ENCODE measurements around the gene MARCHF3. TPM values are rescaled to one million over a fixed set of nuclear protein-coding genes. Genes with fewer than 3 reads are reported as not detected.

MARCHF3 gene
- total and polyA plus RNA-seq, 10 donors = 2.3 to 14.8 (median 10.9) TPM

GRCh38 chr5:127038550-127038949 lies 8.2 kb upstream of the MARCHF3 start:
- Histone ChIP-seq H3K27me3 (replicated peaks in 1 of 7) (no peaks in the 10 kb centered on the region), H3K27ac (no peak overlapping the region), H3K9me3 (no peaks in the 10 kb centered on the region), H3K36me3 (no peaks in the 10 kb centered on the region), H3K4me1 (peaks cover 0 to 8% (median 4%) of the 10 kb centered on the region in 6 donors), H3K4me3 (no peak overlapping the region)
- TF ChIP-seq, protein P1, sequence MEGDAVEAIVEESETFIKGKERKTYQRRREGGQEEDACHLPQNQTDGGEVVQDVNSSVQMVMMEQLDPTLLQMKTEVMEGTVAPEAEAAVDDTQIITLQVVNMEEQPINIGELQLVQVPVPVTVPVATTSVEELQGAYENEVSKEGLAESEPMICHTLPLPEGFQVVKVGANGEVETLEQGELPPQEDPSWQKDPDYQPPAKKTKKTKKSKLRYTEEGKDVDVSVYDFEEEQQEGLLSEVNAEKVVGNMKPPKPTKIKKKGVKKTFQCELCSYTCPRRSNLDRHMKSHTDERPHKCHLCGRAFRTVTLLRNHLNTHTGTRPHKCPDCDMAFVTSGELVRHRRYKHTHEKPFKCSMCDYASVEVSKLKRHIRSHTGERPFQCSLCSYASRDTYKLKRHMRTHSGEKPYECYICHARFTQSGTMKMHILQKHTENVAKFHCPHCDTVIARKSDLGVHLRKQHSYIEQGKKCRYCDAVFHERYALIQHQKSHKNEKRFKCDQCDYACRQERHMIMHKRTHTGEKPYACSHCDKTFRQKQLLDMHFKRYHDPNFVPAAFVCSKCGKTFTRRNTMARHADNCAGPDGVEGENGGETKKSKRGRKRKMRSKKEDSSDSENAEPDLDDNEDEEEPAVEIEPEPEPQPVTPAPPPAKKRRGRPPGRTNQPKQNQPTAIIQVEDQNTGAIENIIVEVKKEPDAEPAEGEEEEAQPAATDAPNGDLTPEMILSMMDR (IDR thresholded peaks at IDR 0.05 in 8 of 11, conservative IDR thresholded peaks at IDR 0.05 in 3 of 11) = no peak
- no peak for TF ChIP-seq POLR2A (IDR thresholded peaks at IDR 0.05)
- no peak for TF ChIP-seq POLR2AphosphoS5 (IDR thresholded peaks at IDR 0.05)
- no peak for DNase-seq
- 75 to 87% (median 85%) methylated on average over 4 of the region's 4 CpGs for WGBS, 5 donors
- intact Hi-C loops (cut with DNase I; ENCODE audit: low total_unique reads) = no loop called here

- H3K27ac ChIP-seq = no peak overlapping the region
- H3K4me1 ChIP-seq = peaks cover 3 to 43% (median 28%) of the 10 kb centered on the region in 6 donors
- intact Hi-C loops (cut with DNase I; ENCODE audit: low total_unique reads) = no loop called here
- 80 to 97% (median 94%) methylated on average over 2 of the region's 2 CpGs for WGBS, 5 donors
- peak overlapping the region in 2 of 8 donors; percentile 60 to 78 for H3K4me3 ChIP-seq
- peaks cover 0 to 9% (median 0%) of the 10 kb centered on the region in 7 donors for H3K27me3 ChIP-seq (replicated peaks in 1 of 7)
- TF ChIP-seq, protein P1 (IDR thresholded peaks at IDR 0.05 in 8 of 11, conservative IDR thresholded peaks at IDR 0.05 in 3 of 11) = no peak
- no peak for TF ChIP-seq POLR2AphosphoS5 (IDR thresholded peaks at IDR 0.05)
- no peak for TF ChIP-seq POLR2A (IDR thresholded peaks at IDR 0.05)
- no peak for DNase-seq
- no peaks in the 10 kb centered on the region for H3K36me3 ChIP-seq
- no peaks in the 10 kb centered on the region for H3K9me3 ChIP-seq
Measured at GRCh38 chr5:127031863-127032232, 1.5 kb upstream of the MARCHF3 start.

DNA sequence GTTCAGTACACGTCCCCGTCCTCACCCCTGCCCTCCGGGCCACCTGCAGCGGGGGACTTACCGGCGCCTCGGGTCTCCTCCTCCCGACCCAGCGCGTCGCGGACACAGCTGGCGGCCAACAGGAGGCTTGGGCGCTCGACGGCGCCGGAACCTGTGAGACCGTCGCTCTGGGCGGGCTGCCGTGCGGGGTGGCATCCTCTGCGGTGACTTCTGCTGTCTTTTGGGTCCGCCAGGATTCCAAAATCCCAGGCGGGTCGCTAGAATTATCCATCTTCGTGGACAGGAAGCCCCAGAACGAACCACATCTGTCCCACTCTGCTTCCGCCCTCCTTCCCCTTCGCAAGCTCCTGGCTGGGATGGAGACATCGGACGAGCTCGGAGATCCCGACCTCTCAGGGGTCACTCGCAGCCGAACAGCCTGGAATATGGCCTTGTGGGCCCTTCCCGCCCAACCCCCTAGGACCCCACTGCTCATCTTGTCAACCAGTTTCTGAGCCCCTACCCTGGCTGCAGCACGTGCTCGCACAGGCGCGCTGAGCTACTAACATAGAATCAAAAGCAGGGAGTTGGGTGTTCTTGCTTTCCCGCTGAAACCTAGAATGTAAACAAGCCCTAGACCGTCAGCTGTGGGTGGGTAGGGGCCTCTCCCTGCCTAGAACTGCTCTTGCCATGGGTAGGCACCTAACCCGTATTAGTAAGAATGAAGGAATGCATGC lies 947 bp upstream of the MARCHF3 start:
- DNase-seq = peak; percentile 91
- Histone ChIP-seq H3K4me1 (peaks cover 3 to 49% (median 28%) of the 10 kb centered on the region in 6 donors), H3K4me3 (peak overlapping the region; percentile 51 to 89 (median 68)), H3K27ac (peak overlapping the region; percentile 66 to 92 (median 88)), H3K36me3 (no peaks in the 10 kb centered on the region), H3K27me3 (replicated peaks in 1 of 7) (peaks cover 0 to 9% (median 0%) of the 10 kb centered on the region in 7 donors), H3K9me3 (no peaks in the 10 kb centered on the region)
- TF ChIP-seq, protein P1 (IDR thresholded peaks at IDR 0.05 in 8 of 11, conservative IDR thresholded peaks at IDR 0.05 in 3 of 11) = no peak
- TF ChIP-seq POLR2AphosphoS5 (IDR thresholded peaks at IDR 0.05) (no peak), POLR2A (IDR thresholded peaks at IDR 0.05) (no peak)
- 17 to 49% (median 20%) methylated on average over 21 to 45 of the region's 45 CpGs for WGBS, 5 donors
- intact Hi-C loops (cut with DNase I; ENCODE audit: low total_unique reads) = no loop called here

- H3K4me3 ChIP-seq = peak overlapping the region; percentile 51 to 89 (median 68)
- H3K27me3 ChIP-seq (replicated peaks in 1 of 7) = peaks cover 0 to 9% (median 0%) of the 10 kb centered on the region in 7 donors
- TF ChIP-seq POLR2A (IDR thresholded peaks at IDR 0.05) (no peak), POLR2AphosphoS5 (IDR thresholded peaks at IDR 0.05) (no peak)
- TF ChIP-seq, protein P1 (IDR thresholded peaks at IDR 0.05 in 8 of 11, conservative IDR thresholded peaks at IDR 0.05 in 3 of 11) = peak in 7 of 11 experiments; percentile 30 to 60 (median 49)
- H3K36me3 ChIP-seq = no peaks in the 10 kb centered on the region
- intact Hi-C loops (cut with DNase I; ENCODE audit: low total_unique reads) = no loop called here
- peak; percentile 90 for DNase-seq
- WGBS, 5 donors = 0 to 1% (median 1%) methylated on average over 19 to 51 of the region's 51 CpGs
- no peaks in the 10 kb centered on the region for H3K9me3 ChIP-seq
- H3K27ac ChIP-seq = peak overlapping the region; percentile 83 to 92 (median 88)
- peaks cover 3 to 60% (median 28%) of the 10 kb centered on the region in 6 donors for H3K4me1 ChIP-seq
Measured at GRCh38 chr5:127029581-127030258, 638 bp downstream of the MARCHF3 start.

Measured in spleen (tissue), 11 donors.